Fibroblast of pulmonary artery (primary cell): ENCODE results near the gene SRSF4.

Source experiments
- DNase-seq: peaks from one replicate; pipeline ENCODE4 v3.0.0-alpha.2; 2010; ENCODE audit warnings: low read depth
- H3K4me3 ChIP-seq: replicated peaks from 2 replicates; pipeline ENCODE4 v1.5.1; 2011; ENCODE audit warnings: low read depth, mild to moderate bottlenecking, control low read depth, low read length, moderate library complexity
- CTCF ChIP-seq: IDR thresholded peaks from 2 replicates; pipeline ENCODE4 v1.5.1; 2011; ENCODE audit warnings: mild to moderate bottlenecking, control low read depth, low read length, inconsistent platforms; ENCODE audit errors: missing control alignments

Gene SRSF4

GRCh38 chr1:29201595-29202051 is 19.9 kb upstream of the SRSF4 start:
- no peak for TF ChIP-seq CTCF
- no peak overlapping the region for H3K4me3 ChIP-seq
- DNase-seq: no peak

DNA sequence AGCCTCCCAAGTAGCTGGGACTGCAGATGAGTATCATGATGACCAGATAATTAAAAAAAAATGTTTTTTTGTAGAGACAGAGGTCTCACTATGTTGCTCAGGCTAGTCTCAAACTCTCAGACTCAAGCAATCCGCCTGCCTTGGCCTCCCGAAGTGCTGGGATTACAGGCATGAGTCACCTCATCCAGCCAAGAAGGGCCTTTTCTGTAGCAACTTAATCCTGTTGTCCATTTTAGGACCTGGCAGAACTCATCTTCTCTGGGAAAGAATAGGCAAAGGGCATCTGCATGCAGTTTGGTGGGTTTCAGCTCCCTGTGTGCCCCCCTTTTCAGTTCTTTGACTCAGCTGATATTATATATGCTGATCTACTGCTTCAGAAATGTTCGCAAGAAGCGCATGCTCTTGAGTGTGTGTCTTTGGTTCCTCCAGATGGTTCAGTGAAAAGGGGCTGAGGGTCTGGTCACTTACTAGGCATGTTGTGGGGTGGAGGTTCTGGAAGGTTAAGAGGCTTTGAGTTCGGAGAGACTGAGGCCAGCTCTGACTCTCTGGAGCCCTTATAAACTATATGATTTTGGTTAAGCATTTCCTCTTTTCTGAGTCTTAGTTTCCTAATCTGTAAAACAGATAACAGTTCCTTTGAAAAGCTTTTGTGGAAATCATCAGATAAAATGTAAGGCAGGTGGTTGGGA is 19.4 kb upstream of the SRSF4 start:
- no peak for DNase-seq
- TF ChIP-seq CTCF: no peak
- no peak overlapping the region for H3K4me3 ChIP-seq

GRCh38 chr1:29197993-29198392 is 16.3 kb upstream of the SRSF4 start:
- TF ChIP-seq CTCF: no peak
- DNase-seq: no peak
- no peak overlapping the region for H3K4me3 ChIP-seq

GRCh38 chr1:29197590-29197924 is 15.9 kb upstream of the SRSF4 start:
- no peak overlapping the region for H3K4me3 ChIP-seq
- peak; percentile 57 for DNase-seq
- peak; percentile 50 for TF ChIP-seq CTCF

- H3K4me3 ChIP-seq: no peak overlapping the region
- peak; percentile 33 for DNase-seq
- no peak for TF ChIP-seq CTCF
These were observed 15.3 kb upstream of the SRSF4 start for GRCh38 chr1:29196863-29197589.

DNA sequence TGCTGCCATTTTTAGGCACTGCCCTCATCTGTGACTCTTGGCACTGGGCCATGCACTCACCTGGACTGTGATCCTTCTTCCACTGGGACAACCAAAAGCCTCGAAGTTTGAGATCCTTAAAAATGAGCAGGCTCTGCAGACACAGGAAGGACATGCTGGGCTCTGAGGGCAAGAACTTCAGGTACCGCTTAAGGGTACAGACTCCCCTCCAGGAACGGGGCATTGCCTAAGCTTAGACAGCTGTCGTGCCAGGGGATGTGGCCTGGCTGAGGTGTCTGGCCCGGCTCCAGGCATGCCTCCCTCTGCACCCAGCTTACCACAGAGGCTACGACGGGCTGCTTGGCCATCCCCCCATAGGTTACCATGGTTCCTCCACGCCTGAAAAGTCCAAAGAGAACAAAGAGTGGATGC is 14.2 kb upstream of the SRSF4 start:
- H3K4me3 ChIP-seq: no peak overlapping the region
- no peak for TF ChIP-seq CTCF
- DNase-seq: no peak
